SK-N-SH treated with all-trans-retinoic acid at 6 μM for 48 hours (cell line): ENCODE measurements around the gene CCNC.
A peak's percentile ranks its signal among the peaks of the same experiment; 100 is the strongest.

Experiments used
- ATAC-seq: fragments of 200-7000 bp; cut with Tn5 transposase; 3 replicates; pipeline ENCODE4 v1.9.1; 2020; ENCODE audit warnings: mild to moderate bottlenecking, moderate library complexity
- CREB5 ChIP-seq: fragments of 250-450 bp; sonication (Bioruptor Pico); IDR thresholded peaks from 2 replicates; pipeline ENCODE4 v1.5.1; 2020; ENCODE audit warnings: low read depth, mild to moderate bottlenecking, moderate library complexity
- CSDC2 ChIP-seq: fragments of 250-450 bp; sonication (Bioruptor Pico); IDR thresholded peaks from 2 replicates; pipeline ENCODE4 v1.5.0; 2020; ENCODE audit warnings: mild to moderate bottlenecking, moderate library complexity
- CSRNP3 ChIP-seq: fragments of 250-450 bp; sonication (Bioruptor Pico); IDR thresholded peaks from 2 replicates; pipeline ENCODE4 v1.5.1; 2021; ENCODE audit warnings: mild to moderate bottlenecking, moderate library complexity
- ESRRG ChIP-seq: fragments of 250-450 bp; sonication (Bioruptor Pico); IDR thresholded peaks from 2 replicates; pipeline ENCODE4 v1.6.1; 2021; ENCODE audit warnings: mild to moderate bottlenecking
- GLIS3 ChIP-seq: fragments of 250-450 bp; sonication (Bioruptor Pico); IDR thresholded peaks from 2 replicates; pipeline ENCODE4 v1.5.0; 2020; ENCODE audit warnings: mild to moderate bottlenecking, moderate library complexity
- ISL1 ChIP-seq: fragments of 250-450 bp; sonication (Bioruptor Pico); IDR thresholded peaks from 2 replicates; pipeline ENCODE4 v2.1.2; 2022; ENCODE audit warnings: mild to moderate bottlenecking, moderate library complexity
- OSR1 ChIP-seq: fragments of 250-450 bp; sonication (Bioruptor Pico); IDR thresholded peaks from 2 replicates; pipeline ENCODE4 v1.8.0; 2022; ENCODE audit warnings: moderate library complexity, mild to moderate bottlenecking, inconsistent platforms
- PATZ1 ChIP-seq: fragments of 250-450 bp; sonication (Bioruptor Pico); IDR thresholded peaks from 2 replicates; pipeline ENCODE4 v1.8.0; 2020; ENCODE audit warnings: mild to moderate bottlenecking, moderate library complexity, borderline replicate concordance
- POU6F1 ChIP-seq: fragments of 250-450 bp; sonication (Bioruptor Pico); IDR thresholded peaks from 2 replicates; pipeline ENCODE4 v1.8.0; 2021; ENCODE audit warnings: low read depth, mild to moderate bottlenecking, moderate library complexity, borderline replicate concordance
- PPARA ChIP-seq: fragments of 250-450 bp; sonication (Bioruptor Pico); IDR thresholded peaks from 2 replicates; pipeline ENCODE4 v1.5.0; 2020; ENCODE audit warnings: mild to moderate bottlenecking, borderline replicate concordance
- SNAI2 ChIP-seq: fragments of 250-450 bp; sonication (Bioruptor Pico); IDR thresholded peaks from 2 replicates; pipeline ENCODE4 v1.5.0; 2020; ENCODE audit warnings: mild to moderate bottlenecking, moderate library complexity
- TCF4 ChIP-seq: fragments of 250-450 bp; sonication (Bioruptor Pico); IDR thresholded peaks from 2 replicates; pipeline ENCODE4 v1.8.0; 2021; ENCODE audit warnings: mild to moderate bottlenecking, moderate library complexity, borderline replicate concordance
- TOX ChIP-seq: fragments of 250-450 bp; sonication (Bioruptor Pico); IDR thresholded peaks from 2 replicates; pipeline ENCODE4 v1.8.0; 2021; ENCODE audit warnings: mild to moderate bottlenecking, moderate library complexity, borderline replicate concordance
- TSHZ2 ChIP-seq: fragments of 250-450 bp; sonication (Bioruptor Pico); IDR thresholded peaks from 2 replicates; pipeline ENCODE4 v1.5.0; 2020; ENCODE audit warnings: mild to moderate bottlenecking, moderate library complexity
- ZC3H10 ChIP-seq: fragments of 250-450 bp; sonication (Bioruptor Pico); IDR thresholded peaks from 2 replicates; pipeline ENCODE4 v1.5.1; 2021; ENCODE audit warnings: mild to moderate bottlenecking, moderate library complexity
- ZNF565 ChIP-seq: fragments of 450-650 bp; formaldehyde crosslinking; conservative IDR thresholded peaks from 2 replicates; pipeline ENCODE4 v1.5.0; 2020; ENCODE audit warnings: low read depth, mild to moderate bottlenecking, moderate library complexity
- ZNF70 ChIP-seq: fragments of 450-650 bp; formaldehyde crosslinking; IDR thresholded peaks from 2 replicates; pipeline ENCODE4 v1.5.0; 2020; ENCODE audit warnings: mild to moderate bottlenecking, moderate library complexity
- ZNF8 ChIP-seq: fragments of 450-650 bp; formaldehyde crosslinking; IDR thresholded peaks from 2 replicates; pipeline ENCODE4 v1.5.0; 2020; ENCODE audit warnings: mild to moderate bottlenecking, moderate library complexity

Gene CCNC

GRCh38 chr6:99590728-99591672 is 22.5 kb upstream of the CCNC start:
- ATAC-seq, result peak; percentile 31
- TF ChIP-seq ESRRG (CRISPR knock-in tag) (no peak), CSRNP3 (no peak), ZNF565 (CRISPR knock-in tag) (no peak), PPARA (CRISPR knock-in tag) (no peak), CREB5 (CRISPR knock-in tag) (no peak), TCF4 (CRISPR knock-in tag) (no peak), ZNF8 (CRISPR knock-in tag) (no peak), ZC3H10 (CRISPR knock-in tag) (no peak), TOX (no peak), ISL1 (no peak), ZNF70 (CRISPR knock-in tag) (no peak)
- TF ChIP-seq, all 23 proteins: peak for 0

- no peak for ATAC-seq
- TF ChIP-seq CSDC2 (CRISPR knock-in tag) (no peak), CREB5 (CRISPR knock-in tag) (no peak), SNAI2 (no peak)
Measured at GRCh38 chr6:99589907-99590493, 21.5 kb upstream of the CCNC start.

GRCh38 chr6:99589290-99589672 is 20.8 kb upstream of the CCNC start:
- TF ChIP-seq SNAI2 (no peak), ZC3H10 (CRISPR knock-in tag) (no peak), POU6F1 (CRISPR knock-in tag) (no peak), ZNF565 (CRISPR knock-in tag) (no peak), CSDC2 (CRISPR knock-in tag) (no peak), PATZ1 (CRISPR knock-in tag) (no peak)
- TF ChIP-seq, all 23 proteins: peak for 0
- ATAC-seq, result peak; percentile 44

- ATAC-seq, result peak; percentile 96
- no peak for TF ChIP-seq ZNF8 (CRISPR knock-in tag)
- TF ChIP-seq SNAI2, result no peak
- no peak for TF ChIP-seq CREB5 (CRISPR knock-in tag)
- TF ChIP-seq GLIS3 (CRISPR knock-in tag), result no peak
- TF ChIP-seq TOX, result no peak
- no peak for TF ChIP-seq ZC3H10 (CRISPR knock-in tag)
- no peak for TF ChIP-seq OSR1
- no peak for TF ChIP-seq CSDC2 (CRISPR knock-in tag)
- TF ChIP-seq ESRRG (CRISPR knock-in tag), result no peak
- no peak for TF ChIP-seq CSRNP3
- no peak for TF ChIP-seq ISL1
- no peak for TF ChIP-seq TSHZ2 (CRISPR knock-in tag)
Measured at GRCh38 chr6:99588618-99589289, 20.3 kb upstream of the CCNC start.
